ENCODE data around the gene EDAR. TPM values are rescaled to one million over a fixed set of nuclear protein-coding genes. Genes with fewer than 3 reads are reported as not detected.

EDAR gene
- total and polyA plus RNA-seq, 9 of the 15 experiments (the other 6 are each of a cell fraction or from before 2014, with no cell fraction given) = 0.01 TPM; not detected in 8

GRCh38 chr2:109005686-109006204 lies 16.7 kb upstream of the EDAR start:
- H4K20me1 ChIP-seq (replicated peaks; ENCODE audit: control insufficient read depth, insufficient read depth, low read length) = no peaks in the 10 kb centered on the region
- DNase-seq (ENCODE audit: extremely low read depth in 1 of 4, low spot score in 3 of 4) (peak; percentile 29 to 60 (median 53)), FAIRE-seq (no peak), ATAC-seq (peak; percentile 54)
- no peak overlapping the region for H3K9ac ChIP-seq (ENCODE audit: insufficient read depth in 1 of 2, low read depth in 2 of 2, low read length in 2 of 2)
- in situ Hi-C loops (cut with MboI) (no loop called here), intact Hi-C loops (cut with micrococcal nuclease) (no loop called here)
- BruUV-seq (replicated peaks) = no TSS peak
- no peak overlapping the region for H3K4me3 ChIP-seq
- no peak overlapping the region; the same call in 1 of the 2 replicates for H3K4me2 ChIP-seq (ENCODE audit: insufficient read depth, low read length)
- 0 out of 2 replicates have a peak, but pooled peaks cover 3% of the 10 kb centered on the region for H3K9me3 ChIP-seq (replicated peaks; ENCODE audit: control insufficient read depth, insufficient read depth, low read depth, low read length)
- POLR2A ChIA-PET = interaction anchor here (0.6 kb wide), 1 partner anchor 45 kb away, joined by 4 read pairs; no protein-coding TSS in a partner anchor
- peaks cover 0 to 29% of the 10 kb centered on the region in 2 experiments; a peak in 3 of 5 replicates for H3K27me3 ChIP-seq (ENCODE audit: control insufficient read depth in 2 of 2, insufficient read depth in 2 of 2, low read length in 2 of 2)
- H3K9me1 ChIP-seq (ENCODE audit: control insufficient read depth, insufficient read depth, low read length) = no peaks in the 10 kb centered on the region
- H2AFZ ChIP-seq (ENCODE audit: low read depth, low read length) = peak overlapping the region; percentile 51
- 22% methylated on average over 20 of the region's 20 CpGs for whole genome bisulfite sequencing (ENCODE audit: insufficient coverage, low coverage, missing lambda C conversion rate)
- no peaks in the 10 kb centered on the region for H3K36me3 ChIP-seq (ENCODE audit: control insufficient read depth, insufficient read depth, low read length)
- CTCF ChIA-PET (ENCODE audit: low intra/inter-chr PET ratio) = no interaction called here
- no peak overlapping the region for H3K27ac ChIP-seq (ENCODE audit: extremely low read depth, low read depth, low read length)
- H3K4me1 ChIP-seq (replicated peaks in 1 of 2; ENCODE audit: control insufficient read depth in 2 of 2, insufficient read depth in 2 of 2, low read length in 2 of 2) = no peaks in the 10 kb centered on the region; a peak in 2 of 5 replicates
- H3K79me2 ChIP-seq (ENCODE audit: control insufficient read depth, insufficient read depth, low read length) = no peaks in the 10 kb centered on the region
- TF ChIP-seq GTF2F1 (IDR thresholded peaks at IDR 0.05; ENCODE audit: low read depth, low read length) (no peak), SAP30 (IDR thresholded peaks at IDR 0.05; ENCODE audit: borderline replicate concordance, insufficient read depth, low read depth, low read length, poor library complexity, severe bottlenecking) (no peak), CHD2 (IDR thresholded peaks at IDR 0.05; ENCODE audit: low read depth, low read length) (no peak), SMARCE1 (IDR thresholded peaks at IDR 0.05) (no peak), NFE2 (IDR thresholded peaks at IDR 0.05; ENCODE audit: low read depth) (no peak), RBM22 (IDR thresholded peaks at IDR 0.05; ENCODE audit: low read depth, low read length, poor library complexity, severe bottlenecking) (no peak), USF2 (CRISPR knock-in tag; IDR thresholded peaks at IDR 0.05) (peak; percentile 95), PCBP1 (IDR thresholded peaks at IDR 0.05; ENCODE audit: low read depth, low read length, poor library complexity, severe bottlenecking) (no peak), TOE1 (IDR thresholded peaks at IDR 0.05; ENCODE audit: borderline replicate concordance) (peak; percentile 81; the same call in 1 of the 2 replicates), TOE1 (CRISPR knock-in tag; IDR thresholded peaks at IDR 0.05; ENCODE audit: borderline replicate concordance, low read depth) (no peak), ATF1 (CRISPR knock-in tag; IDR thresholded peaks at IDR 0.05) (no peak), ATF1 (tag; IDR thresholded peaks at IDR 0.05) (0 out of 2 replicates have a peak, but pooled peaks have one; percentile 15), TRIM25 (IDR thresholded peaks at IDR 0.05; ENCODE audit: borderline replicate concordance) (no peak), NR0B1 (IDR thresholded peaks at IDR 0.05; ENCODE audit: partially characterized antibody) (no peak), NCOA6 (IDR thresholded peaks at IDR 0.05) (no peak), ZBTB49 (CRISPR knock-in tag; IDR thresholded peaks at IDR 0.05; ENCODE audit: borderline replicate concordance) (no peak)

Measured in K562 (cell line).